Measurements from ENCODE around the gene SESN2. TPM values are rescaled to one million over a fixed set of nuclear protein-coding genes. Genes with fewer than 3 reads are reported as not detected.

The SESN2 gene
- total and polyA plus RNA-seq, 7 donors = 4.9 to 36.5 (median 6.3) TPM

DNA sequence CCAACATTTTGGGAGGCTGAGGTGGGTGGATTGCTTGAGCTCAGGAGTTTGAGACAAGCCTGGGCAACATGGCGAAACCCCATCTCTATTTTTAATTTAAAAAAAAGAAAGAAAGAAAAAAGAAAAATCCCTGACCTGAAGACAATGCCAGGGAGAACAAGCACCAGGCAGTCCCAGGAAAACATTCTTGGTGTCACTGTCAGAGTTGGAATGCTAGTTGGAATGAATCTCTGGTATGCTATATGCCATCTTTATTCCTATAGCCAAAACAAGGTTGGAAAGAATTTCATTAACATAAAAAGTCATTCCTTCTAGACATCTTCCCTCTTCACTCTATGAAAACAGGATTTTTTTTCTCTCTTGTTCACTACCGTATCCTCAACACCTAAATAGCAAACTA, 29.3 kb upstream of the SESN2 start:
- WGBS, 2 donors = 86 to 89% methylated on average over 2 of the region's 2 CpGs
- Histone ChIP-seq H3K4me1 (peaks cover 0 to 30% (median 26%) of the 10 kb centered on the region in 4 donors), H3K36me3 (peaks cover 0 to 48% (median 23%) of the 10 kb centered on the region in 4 donors), H3K4me3 (no peak overlapping the region), H3K27ac (no peak overlapping the region), H3K27me3 (no peaks in the 10 kb centered on the region), H3K9me3 (no peaks in the 10 kb centered on the region)
- intact Hi-C loops (cut with DNase I) = loop anchor here (5.0 to 10.0 kb wide), 3 partner anchors 143 to 355 kb away; partner anchors contain the start of genes EYA3 and RCC1
- no peak for TF ChIP-seq EP300 (IDR thresholded peaks at IDR 0.05)
- TF ChIP-seq POLR2AphosphoS5 (IDR thresholded peaks at IDR 0.05) = no peak
- TF ChIP-seq POLR2A (IDR thresholded peaks at IDR 0.05) = no peak
- TF ChIP-seq, protein P1, sequence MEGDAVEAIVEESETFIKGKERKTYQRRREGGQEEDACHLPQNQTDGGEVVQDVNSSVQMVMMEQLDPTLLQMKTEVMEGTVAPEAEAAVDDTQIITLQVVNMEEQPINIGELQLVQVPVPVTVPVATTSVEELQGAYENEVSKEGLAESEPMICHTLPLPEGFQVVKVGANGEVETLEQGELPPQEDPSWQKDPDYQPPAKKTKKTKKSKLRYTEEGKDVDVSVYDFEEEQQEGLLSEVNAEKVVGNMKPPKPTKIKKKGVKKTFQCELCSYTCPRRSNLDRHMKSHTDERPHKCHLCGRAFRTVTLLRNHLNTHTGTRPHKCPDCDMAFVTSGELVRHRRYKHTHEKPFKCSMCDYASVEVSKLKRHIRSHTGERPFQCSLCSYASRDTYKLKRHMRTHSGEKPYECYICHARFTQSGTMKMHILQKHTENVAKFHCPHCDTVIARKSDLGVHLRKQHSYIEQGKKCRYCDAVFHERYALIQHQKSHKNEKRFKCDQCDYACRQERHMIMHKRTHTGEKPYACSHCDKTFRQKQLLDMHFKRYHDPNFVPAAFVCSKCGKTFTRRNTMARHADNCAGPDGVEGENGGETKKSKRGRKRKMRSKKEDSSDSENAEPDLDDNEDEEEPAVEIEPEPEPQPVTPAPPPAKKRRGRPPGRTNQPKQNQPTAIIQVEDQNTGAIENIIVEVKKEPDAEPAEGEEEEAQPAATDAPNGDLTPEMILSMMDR (IDR thresholded peaks at IDR 0.05) = no peak
- DNase-seq = no peak

DNA sequence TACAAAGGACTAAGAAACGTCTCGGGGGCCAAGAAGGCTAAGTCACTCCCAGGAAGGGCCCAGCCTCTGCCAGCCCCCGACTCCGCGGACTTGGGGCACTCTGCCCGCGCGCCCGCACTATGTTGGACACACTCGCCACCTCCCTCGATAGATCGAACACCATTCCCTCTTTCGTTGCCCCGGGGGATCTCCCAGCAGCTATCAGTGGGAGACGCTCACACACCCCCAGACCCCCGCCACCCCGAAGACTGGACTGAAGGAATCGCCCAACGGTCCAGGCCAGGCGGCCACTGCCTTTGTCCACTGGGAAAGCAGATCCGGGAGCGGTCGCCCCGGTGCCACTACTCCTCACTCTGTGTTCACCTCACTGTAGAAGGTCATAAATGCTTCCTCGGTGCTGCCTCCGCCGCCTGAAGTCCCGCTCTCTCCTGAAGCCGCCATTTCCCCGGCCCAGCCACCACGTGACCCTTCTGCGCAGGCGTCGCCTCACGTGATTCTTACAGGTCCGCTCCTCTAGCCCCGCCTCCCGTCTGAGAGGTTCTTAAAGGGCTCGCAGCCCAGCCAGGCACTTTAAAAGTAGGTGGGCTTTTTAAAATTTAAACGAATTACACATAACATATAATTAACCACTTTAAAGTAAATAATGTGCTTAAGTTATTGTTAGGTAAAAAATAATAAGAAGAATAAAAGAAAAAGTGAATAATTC, 26.6 kb upstream of the SESN2 start, which contains the start of gene DNAJC8:
Gene DNAJC8, minus strand, starts transcription at position 472 of the 706 bp plus-strand sequence. Its CDS starts 31 bp downstream, at position 441.
- Histone ChIP-seq H3K4me1 (peaks cover 0 to 49% (median 40%) of the 10 kb centered on the region in 4 donors), H3K9me3 (no peaks in the 10 kb centered on the region), H3K36me3 (peaks cover 0 to 22% (median 4%) of the 10 kb centered on the region in 4 donors), H3K4me3 (peak within 1 kb of the TSS; percentile 57 to 99 (median 90)), H3K27ac (peak within 1 kb of the TSS; percentile 79 to 88 (median 82)), H3K27me3 (no peaks in the 10 kb centered on the region)
- WGBS, 2 donors = 1% methylated on average over 40 of the region's 40 CpGs
- intact Hi-C loops (cut with DNase I) = loop anchor here (5.0 to 10.0 kb wide), 3 partner anchors 145 to 352 kb away; partner anchors contain the start of genes EYA3 and RCC1
- DNase-seq = peak; percentile 98
- TF ChIP-seq, protein P1 (IDR thresholded peaks at IDR 0.05) = no peak
- TF ChIP-seq POLR2A (IDR thresholded peaks at IDR 0.05) (peak; percentile 72 to 85), POLR2AphosphoS5 (IDR thresholded peaks at IDR 0.05) (peak; percentile 94 to 97 (median 94)), EP300 (IDR thresholded peaks at IDR 0.05) (peak in 1 of 4 donors; percentile 66)

DNA sequence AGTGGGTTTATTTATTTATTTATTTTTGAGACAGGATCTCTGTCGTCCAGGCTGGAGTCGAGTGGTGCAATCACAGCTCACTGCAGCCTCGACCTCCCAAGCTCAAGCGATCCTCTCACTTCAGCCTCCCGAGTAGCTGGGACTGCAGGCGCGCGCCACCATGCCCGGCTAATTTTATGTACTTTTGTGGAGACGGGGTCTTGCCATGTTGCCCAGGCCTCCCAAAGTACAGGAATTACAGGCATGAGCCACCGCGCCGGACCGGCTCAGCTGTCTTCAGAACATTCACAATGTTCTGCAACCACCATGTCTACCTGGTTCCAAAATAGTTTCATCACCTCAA, 26.1 kb upstream of the SESN2 start:
- no peak for TF ChIP-seq EP300 (IDR thresholded peaks at IDR 0.05)
- no peak for TF ChIP-seq POLR2A (IDR thresholded peaks at IDR 0.05)
- TF ChIP-seq, protein P1 (IDR thresholded peaks at IDR 0.05) = no peak
- no peak for TF ChIP-seq POLR2AphosphoS5 (IDR thresholded peaks at IDR 0.05)
- 65 to 68% methylated on average over 14 of the region's 14 CpGs for WGBS, 2 donors
- no peaks in the 10 kb centered on the region for H3K9me3 ChIP-seq
- intact Hi-C loops (cut with DNase I) = loop anchor here (5.0 to 10.0 kb wide), 3 partner anchors 146 to 352 kb away; partner anchors contain the start of genes EYA3 and RCC1
- peaks cover 0 to 17% (median 3%) of the 10 kb centered on the region in 4 donors for H3K36me3 ChIP-seq
- no peaks in the 10 kb centered on the region for H3K27me3 ChIP-seq
- no peak for DNase-seq
- H3K4me3 ChIP-seq = peak overlapping the region; percentile 57 to 99 (median 90)
- peak overlapping the region; percentile 79 to 88 (median 82) for H3K27ac ChIP-seq
- H3K4me1 ChIP-seq = peaks cover 0 to 49% (median 41%) of the 10 kb centered on the region in 4 donors

DNA sequence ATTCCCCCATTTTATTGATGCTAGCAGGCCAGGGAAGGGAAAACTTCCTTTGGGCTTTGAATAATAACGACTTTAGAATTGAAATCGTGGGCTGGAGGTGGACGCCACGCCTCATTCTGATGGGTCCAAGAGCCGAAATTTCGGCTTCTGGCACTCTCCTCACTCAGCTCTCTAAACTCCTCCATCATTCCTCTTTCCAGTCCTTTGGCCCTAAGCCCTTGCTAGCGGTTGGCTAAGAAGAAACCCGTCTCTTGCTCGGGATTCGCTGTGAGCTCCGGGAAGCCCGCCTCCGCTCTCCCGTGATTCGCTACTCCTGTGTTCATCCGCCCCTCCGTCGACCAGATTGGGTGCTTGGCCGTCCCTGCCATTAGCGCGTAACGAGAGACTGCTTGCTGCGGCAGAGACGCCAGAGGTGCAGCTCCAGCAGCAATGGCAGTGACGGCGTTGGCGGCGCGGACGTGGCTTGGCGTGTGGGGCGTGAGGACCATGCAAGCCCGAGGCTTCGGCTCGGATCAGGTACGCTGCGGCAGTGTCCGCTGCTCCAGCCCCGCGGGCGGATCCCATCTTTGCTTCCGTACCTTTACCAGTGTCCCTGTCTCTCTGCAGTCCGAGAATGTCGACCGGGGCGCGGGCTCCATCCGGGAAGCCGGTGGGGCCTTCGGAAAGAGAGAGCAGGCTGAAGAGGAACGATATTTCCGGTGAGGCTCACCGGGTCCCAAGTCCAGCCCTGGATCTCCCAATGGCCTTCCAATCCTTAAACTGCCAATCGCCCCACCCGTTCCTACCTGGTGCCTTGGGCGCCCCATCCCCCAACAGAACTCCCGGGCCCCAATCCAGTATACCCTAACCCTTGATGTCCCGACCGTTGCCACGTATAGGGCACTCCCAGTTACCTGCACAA, 23.3 kb upstream of the SESN2 start, which contains the start of gene ATP5IF1:
Gene ATP5IF1, plus strand, starts transcription at position 370 of the 901 bp plus-strand sequence. Its CDS starts 60 bp downstream, at position 430.
- DNase-seq = peak; percentile 99
- intact Hi-C loops (cut with DNase I) = loop anchor here (10.0 kb wide), 2 partner anchors 269 to 349 kb away; partner anchors contain the start of gene RCC1

More for the DNA sequence above, 23.3 kb upstream of the SESN2 start, which contains the start of gene ATP5IF1:
- Histone ChIP-seq H3K36me3 (no peaks in the 10 kb centered on the region), H3K27me3 (no peaks in the 10 kb centered on the region), H3K4me1 (peaks cover 0 to 41% (median 30%) of the 10 kb centered on the region in 4 donors), H3K4me3 (peak within 1 kb of the TSS; percentile 80 to 97 (median 94)), H3K9me3 (no peaks in the 10 kb centered on the region), H3K27ac (peak within 1 kb of the TSS; percentile 91 to 96 (median 94))
- TF ChIP-seq POLR2AphosphoS5 (IDR thresholded peaks at IDR 0.05) (peak; percentile 97 to 99 (median 98)), POLR2A (IDR thresholded peaks at IDR 0.05) (peak; percentile 82 to 91)
- TF ChIP-seq, protein P1 (IDR thresholded peaks at IDR 0.05) = no peak
- WGBS, 2 donors = 0% methylated on average over 60 of the region's 60 CpGs

Measured in sigmoid colon (tissue), 7 donors.